T1000 (cell line): Measurements from ENCODE around the gene DYSF.

Source experiments
- DNase-seq: peaks from one replicate; lab custom pipeline; 2025; ENCODE audit warnings: mixed read lengths; lab: John Stamatoyannopoulos, UW

Gene DYSF

DNA sequence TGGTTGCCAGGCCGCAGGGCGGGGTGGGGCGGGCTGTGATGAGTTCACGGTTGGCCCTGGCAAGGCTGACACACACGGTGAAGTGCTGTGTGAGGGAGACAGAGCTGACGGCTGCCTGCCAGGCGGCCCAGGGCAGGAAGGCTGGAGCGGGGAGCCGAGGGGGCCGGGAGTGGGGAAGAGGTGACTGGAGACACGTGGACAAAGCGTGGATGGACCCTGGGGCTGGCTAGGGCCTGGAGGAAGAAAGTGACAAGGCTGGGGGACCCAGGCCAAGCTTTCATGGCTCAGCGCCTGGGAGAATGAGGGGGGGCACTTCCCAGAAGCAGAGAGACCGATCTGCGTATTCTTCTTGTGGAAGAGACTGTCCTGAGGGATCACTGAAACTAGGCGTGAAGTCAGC lies 123.2 kb downstream of the DYSF start:
- no peak for DNase-seq

DNA sequence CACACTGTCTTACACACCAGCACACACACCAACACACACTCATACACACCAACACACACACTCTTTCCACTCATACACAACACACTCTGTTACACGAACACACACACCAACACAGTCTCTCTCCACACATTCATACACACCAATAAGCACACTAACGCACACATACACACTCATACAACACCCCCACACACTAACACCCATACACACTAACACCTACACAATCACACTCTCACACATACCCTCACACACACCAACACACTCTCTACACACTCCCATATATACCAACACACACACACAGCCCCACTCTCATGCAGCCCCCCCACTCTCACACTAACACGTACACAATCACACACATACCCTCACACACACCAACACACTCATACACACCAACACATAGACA lies 123.8 kb downstream of the DYSF start:
- no peak for DNase-seq

DNA sequence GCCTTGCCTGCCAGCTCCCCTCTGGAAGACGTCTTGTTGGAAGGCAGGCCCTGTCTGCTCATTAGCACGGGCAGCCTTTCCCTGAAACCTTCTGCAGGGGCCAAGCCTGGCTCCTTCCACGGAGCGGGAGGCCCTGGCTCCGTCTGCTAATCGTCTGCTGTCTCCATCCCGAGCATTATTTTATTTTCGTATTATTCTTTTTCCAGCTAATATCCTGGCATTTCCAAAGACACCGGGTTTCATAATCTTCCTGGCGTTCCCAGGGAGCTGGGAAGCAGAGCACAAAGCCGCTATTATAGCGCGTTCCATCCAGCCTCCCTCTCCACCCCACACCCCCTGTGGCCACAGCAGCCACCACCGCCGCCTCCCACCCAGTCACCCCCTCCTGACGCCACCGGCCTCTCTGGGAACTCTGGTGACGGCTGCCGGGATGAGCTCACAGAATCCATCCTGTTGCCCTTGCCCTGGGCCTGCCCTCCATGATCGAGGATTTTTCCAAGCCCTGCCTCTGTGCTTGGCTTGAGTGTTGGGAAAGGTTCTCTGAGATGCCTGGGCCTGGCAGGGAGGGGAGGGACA lies 125.5 kb downstream of the DYSF start:
- DNase-seq: no peak

DNA sequence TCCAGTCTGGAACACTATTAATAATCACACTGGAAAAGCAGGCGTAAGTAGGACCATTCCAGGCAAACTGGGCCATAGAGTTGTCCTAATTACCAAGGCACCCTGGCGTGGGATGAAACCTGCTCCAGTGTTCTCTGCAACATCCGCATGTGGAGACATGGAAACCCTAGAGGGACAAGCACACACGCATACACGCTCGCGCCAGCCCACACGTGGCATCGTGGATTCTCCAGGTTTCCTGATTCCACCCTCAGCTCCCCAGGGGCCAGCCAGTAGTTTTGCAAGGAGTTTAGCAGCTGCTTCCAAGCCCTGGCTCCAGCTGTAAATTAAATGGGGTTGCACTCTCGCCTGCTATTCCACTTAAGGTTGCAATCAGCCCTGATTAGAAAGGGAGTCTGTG lies 127.7 kb downstream of the DYSF start:
- DNase-seq: no peak

DNA sequence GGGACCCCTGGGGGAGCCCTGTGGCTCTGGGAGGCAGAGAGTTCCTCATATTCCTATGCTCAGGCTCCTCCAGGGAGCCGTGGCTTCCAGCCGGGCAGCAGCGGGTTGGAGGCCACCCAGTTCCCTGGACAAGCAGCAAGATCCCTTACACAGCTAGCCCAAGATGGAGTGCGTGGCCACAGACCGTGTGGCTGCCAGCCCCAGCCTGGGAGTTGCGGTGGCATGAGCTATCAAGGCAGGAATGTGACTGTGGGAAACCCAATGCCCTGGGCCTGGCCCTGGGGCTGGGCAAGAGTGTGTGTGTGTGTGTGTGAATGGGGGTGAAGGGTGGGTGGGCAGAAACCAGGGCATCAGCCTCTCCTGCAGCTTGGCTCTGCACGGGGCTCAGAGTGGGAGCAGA lies 130.5 kb downstream of the DYSF start:
- no peak for DNase-seq

DNA sequence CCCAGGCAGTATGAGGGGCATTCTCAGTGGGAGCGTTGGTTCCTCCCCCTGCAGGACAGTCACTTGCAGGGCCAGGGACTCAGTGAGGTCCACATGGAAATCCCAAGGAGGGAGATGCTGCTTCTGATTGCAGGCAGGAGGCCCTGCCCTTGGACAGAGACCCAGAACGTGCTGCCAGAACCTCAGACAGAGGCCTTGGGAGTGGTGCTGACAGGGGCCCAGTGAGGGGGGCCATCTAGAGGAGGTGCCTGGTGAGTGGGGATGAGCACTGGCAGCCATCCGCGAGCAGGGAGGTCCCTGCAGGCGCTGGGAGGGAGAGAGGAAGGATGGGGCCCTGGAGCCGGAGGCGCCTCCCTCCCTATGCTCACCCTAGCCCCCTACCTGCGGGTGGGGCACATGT lies 133.1 kb downstream of the DYSF start:
- no peak for DNase-seq

DNA sequence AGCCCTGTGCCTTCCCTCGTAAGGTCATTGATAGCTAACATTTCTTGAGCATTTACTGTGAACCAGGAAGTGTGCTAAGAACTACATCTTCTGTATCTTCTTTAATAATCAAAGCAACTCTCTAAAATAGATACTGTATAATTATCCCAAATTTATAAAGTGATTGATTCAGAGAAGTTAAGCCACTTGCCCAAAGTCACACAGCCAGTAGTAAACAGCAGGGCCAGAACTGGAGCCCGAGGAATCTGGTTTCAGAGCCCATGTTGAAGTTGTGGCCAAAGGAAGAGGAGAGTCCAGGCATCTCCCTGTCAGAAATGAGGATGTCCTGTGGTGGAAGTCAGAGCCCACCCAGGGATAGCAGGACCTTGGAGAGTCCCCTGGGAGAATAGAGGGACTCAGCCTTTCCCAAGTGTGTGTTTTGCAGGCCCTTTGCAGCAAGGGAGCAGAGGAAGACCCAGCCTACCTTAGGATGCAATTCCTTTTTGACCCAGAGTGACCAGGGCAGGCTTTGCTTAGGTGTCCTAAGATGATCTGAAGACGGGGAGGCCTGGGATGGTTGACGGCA lies 134.2 kb downstream of the DYSF start:
- DNase-seq: no peak

DNA sequence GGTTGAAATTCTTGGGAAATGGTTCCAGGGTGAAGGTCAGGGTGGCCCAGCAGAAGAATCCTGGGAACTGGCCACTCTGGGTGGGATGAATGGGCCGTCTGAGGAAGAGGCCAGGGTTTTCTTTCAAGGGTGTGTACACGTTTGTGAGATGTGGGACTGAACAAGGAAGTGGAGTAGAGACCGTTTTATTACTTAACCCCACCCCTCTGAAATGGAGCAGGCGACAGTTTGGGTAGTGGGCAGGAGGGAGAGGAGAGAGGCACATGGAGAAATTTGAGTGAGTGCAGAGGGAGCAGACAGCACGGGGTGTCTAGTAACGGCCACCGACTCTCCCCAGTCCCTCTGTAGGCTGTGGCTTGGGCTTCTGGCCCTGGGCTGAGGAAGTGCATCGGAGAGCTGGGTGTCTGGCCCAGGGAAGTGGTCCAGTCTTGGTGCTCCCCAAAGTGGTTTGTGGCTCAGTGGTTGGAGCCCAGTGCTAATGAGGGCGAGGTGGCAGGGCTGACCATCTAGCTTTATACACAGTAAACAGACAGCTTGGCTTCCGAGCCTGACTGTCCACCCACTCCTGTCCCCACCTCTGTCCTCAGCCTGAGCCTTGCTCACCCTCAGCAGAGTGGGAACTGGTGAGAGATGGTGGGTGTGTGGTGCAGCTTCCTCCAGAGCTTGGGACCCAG lies 135.3 kb downstream of the DYSF start:
- no peak for DNase-seq

DNA sequence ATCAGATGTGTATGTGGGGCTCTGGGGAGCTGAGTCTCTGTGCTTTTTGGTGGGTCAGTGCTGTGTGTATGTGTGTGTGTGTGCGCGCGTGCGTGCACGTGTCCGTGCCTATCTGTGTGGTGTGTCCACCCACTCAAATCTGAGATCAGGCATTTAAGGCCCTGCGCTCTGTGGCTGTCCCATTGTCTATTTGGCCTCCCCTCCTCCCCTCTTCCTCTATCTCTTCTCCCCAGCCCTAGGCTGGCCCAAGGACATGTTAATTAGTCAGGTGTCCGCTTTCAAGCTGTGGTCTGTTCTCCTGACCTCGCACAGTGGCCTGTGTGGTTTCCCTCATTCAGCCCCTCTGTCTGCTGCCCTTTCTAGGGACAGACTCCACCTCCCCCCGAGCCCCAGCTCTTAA lies 136.4 kb downstream of the DYSF start:
- no peak for DNase-seq

DNA sequence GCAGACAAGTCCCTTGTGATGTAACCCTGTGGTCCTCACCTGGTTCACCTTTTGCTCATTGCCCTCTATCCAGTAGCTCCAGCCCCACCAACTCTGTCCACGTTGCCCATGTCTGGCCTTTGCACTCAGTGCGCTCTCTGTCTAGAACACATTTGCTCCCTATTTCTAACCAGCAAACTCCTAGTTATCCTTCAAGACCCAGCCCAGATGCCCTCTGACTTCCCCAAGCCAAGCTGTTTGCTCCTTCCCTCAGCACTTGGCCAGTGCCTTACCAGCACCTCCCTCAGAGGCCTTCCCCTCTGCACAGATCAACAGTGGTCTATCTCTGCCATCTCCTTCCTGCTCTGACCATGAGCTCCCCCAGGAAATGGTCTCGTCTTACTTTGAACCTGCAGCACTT lies 137.7 kb downstream of the DYSF start:
- DNase-seq: no peak

DNA sequence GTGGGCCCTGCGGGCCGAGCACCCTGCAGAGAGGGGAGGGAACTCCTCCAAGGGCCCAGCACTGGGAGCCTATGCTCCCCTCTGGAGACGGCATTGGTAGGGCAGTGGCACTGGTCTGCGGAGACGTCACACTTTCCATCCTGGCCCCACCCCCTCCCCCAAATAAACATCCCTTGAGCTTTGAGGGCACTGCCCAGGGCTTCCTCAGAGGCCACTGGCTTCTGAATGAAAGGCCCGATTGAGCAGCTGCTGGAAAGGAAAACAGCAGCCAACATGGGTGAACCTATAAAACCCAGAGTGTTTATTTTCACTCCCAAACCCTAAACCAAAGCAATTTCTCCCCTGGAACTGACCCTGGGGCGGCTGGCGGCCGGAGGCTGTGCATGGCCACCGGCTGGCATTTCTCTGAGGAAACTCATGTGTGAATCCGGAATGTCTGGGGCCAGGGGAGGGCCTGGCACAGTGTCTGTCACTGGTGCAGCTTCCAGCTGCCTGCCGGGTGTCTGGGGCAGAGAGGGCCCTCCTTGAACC lies 138.9 kb downstream of the DYSF start:
- DNase-seq: no peak

DNA sequence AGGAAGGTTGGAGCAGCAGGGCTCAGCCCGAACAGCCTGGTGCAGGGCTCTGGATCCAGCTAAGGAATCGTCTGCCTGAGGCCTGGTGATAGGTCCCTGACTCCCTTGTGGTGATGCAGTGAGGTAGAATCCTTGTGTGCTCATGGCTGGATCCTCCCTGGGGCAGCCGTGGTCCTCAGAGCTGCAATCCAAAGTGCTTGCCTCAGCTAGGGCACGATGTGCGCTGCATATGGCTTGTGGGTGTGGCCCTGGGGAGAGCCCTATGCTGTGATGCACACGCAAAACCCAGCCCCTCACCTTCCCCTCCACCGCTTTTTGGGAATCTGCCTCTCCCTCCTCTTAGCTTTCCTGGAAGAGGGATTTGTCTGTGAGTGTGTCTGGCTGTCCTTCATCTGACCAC lies 142.2 kb downstream of the DYSF start:
- no peak for DNase-seq

DNA sequence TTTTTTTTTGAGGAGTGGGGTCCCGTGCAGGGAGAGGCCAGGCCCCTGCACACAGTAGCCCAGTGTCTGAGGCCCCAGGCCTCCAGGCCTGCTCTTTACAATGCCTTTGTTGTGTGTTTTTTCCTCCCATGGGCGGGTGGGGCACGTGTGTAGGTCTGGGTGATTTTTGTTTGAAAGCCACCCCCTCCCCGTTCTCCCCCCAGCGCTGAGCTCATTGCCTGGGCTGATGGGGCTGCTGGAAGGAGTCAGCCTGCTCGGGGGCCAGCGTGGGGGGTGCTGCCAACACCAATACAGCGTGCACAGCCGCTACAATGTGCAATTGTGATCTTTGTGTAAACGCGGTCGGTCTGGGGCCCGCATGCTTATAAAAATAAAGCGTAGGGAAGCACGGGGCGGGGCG lies 142.7 kb downstream of the DYSF start:
- no peak for DNase-seq

DNA sequence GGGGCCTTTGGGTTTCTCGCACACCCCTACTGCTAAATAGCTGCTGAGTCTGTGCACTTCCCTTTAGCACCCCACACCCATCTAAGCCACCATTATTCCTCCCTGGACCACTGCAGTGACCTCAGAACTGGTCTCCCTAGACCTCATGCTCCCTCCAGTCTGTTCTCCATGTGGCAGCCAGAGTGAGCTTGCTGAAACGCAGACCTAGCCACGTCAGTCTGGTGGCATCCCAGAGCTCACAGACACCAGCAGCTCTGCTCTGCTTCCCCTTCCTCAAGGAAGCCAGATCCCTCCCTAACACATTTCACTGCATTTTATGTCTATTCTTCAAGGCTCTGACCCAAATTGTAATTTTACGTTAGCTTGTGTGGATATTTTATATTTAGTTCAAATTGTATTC lies 144.4 kb downstream of the DYSF start:
- no peak for DNase-seq

DNA sequence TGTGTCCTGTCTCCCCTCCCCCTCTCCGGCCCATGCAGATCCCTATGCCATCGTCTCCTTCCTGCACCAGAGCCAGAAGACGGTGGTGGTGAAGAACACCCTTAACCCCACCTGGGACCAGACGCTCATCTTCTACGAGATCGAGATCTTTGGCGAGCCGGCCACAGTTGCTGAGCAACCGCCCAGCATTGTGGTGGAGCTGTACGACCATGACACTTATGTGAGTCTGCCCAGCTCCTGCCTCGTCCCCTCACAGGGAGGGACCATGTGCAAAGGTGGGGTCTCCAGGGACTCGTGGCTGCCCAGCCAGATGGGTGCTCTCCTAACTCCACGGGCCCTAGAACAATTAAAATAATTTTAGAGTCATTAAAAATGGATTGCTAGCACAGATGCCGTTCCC lies 145.2 kb downstream of the DYSF start:
- DNase-seq: no peak

DNA sequence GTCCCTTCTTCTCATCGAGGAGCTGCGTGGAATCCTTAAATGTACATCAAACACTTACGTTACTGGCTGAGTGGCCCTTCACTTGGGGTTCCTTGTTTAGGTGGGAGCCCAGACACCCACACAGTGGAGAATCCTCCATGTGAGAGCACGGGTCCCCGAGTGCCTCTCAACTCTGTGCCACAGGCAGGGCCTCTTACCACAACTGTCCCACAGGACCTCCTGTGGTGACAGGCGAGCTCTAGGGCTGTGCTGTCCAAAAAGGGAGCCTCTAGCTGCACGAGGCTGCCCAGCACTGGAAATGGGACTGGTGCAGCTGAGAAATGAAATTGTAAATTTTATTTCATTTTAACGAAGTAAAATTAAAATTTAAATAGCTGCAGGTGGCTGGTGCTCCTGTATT lies 145.7 kb downstream of the DYSF start:
- DNase-seq: no peak

DNA sequence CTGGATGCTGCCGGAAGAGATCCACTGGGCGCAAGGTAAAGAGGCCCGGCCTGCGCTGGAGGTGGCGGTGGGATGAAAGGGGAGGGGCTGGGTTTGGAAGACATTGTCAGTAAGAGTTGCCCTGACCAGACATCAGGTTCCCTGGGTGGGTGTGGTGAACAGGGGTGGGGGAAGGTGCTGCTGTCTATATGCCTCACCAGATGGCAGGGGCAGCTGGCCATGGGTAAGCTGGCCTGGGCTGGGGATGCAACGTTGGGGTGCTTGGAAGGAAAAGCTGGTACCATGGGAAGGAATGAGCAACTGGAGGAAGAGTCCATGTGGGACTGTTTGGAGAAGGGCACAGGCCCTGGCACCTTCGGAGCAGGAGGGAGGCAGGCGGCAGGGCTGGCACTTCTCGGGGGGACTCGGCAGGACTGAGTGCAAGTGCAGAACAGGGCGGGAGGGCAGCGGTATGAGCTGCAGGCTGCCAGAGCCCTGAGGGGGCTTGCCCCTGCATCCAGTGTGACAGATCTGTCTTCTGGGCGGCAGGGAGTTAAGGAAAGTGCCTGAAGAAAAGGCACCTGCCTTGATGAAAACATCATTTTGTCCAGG lies 146.4 kb downstream of the DYSF start:
- no peak for DNase-seq

DNA sequence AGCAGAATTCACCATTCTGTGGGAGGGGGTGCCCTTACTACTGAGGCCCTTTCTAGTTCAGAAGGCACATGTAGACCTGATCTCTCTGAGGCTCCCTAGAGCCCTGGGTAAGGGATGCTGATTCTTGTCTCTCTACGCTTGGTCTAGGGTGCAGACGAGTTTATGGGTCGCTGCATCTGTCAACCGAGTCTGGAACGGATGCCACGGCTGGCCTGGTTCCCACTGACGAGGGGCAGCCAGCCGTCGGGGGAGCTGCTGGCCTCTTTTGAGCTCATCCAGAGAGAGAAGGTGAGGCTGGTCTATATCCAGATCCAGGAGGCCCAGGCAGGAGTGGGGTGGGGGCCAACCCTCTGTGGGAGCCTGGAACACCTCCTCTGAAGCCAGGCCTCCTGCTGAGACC lies 147.2 kb downstream of the DYSF start:
- DNase-seq: no peak

DNA sequence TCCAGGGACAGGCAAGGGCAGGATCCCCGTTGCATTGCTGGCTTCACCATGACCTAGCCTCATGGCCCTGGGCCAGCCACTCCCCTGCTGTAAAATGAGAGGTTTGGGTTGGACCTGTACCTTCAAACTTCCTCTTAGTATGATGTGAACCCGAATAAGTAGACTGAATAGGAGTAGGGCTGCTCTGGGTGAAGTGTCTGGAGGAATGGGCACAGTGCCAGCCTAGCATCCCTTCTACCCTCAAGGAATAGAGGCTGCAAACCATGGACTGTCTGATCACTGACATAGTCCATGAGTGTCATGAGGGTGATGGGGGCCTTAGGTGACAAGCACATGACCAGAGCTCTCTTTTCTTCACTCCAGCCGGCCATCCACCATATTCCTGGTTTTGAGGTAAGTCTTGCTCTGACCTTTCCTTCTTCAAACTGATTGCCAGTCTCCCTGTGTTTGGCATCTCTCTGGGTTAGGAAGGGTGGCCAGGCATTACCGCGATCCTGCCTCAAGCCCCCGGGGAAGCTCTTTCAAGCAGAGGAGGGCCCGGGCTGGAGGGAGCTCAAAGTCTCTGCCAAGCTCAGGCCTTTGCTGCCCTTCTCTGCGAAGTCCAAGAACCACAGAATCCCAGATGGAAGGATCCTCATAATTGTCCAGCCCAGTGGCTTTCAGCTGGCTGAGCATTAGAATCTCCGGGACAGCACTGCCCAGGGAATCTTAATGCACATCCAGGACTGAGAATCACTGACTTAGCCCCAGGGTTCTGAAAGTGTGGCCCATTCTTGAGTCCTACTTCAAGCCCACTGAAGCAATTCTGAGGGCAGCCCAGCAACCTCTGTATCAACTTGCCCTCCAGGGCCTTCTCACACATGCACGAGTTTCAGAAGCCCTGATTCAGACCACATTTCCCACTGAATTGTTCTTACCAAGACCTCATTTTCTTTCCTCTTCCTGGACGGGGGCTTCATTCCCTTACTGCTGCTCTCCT lies 148.1 kb downstream of the DYSF start:
- no peak for DNase-seq

DNA sequence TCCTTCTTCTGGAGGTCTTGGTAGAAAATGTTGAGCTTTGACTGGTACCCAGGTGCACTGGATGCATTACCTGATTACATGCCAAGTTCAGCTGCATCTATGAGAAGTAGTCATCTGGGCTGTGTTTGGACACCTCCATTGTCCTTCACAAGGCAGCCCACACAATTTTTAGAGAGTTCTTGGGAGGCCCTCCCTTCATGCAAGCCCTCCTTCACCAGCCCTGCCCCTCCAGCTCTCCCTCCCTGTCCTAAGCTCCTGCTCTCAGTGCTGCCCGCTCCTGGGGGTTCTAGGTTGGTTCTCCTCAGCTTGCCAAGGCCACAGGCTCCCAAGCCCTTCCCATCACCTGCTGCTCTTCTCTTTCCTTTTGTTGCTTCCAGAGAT lies 148.7 kb downstream of the DYSF start:
- no peak for DNase-seq

DNA sequence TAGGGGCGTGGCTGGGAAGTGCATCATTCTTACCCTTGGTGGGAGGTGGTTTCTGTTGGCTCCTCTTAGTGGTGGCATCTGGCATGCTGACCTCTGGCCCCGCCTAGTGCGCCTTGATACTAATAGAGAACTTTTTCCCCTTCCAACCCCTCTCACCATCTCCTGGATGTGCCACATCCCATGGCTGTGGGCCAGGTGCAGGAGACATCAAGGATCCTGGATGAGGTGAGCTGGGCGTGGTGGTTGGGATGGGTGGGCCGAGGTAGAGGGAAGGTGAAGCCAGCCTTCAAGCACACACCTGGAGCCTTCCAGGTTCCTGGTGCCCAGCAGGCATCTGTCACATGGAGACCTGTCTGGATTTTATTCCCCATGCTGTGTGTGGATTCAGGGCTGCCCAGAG lies 149.2 kb downstream of the DYSF start:
- no peak for DNase-seq

DNA sequence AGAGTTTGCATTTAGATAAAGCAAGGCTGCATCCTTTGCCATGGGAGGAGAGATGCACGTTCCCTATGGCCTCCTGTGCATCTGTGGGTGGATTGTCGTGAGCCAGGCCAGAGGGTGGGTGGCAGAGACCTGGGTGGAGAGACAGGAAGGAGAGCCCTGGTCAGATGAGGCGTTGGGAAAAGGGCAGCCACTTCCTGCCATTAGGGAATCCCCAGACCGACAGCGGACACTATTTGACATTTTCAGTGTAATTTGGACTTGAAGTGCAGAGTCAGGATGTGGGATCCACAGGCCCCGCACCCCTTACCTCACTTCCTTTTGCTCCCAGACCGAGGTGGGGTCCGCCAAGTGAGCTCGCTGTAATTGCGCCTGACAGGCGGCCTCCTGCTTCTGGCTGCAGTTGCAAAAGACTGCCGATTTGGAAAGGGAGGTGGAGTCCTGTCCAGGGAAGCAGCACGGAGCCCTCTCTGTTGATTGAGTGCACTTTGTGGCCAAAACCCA lies 150.0 kb downstream of the DYSF start:
- no peak for DNase-seq
